ACC112 (cell line): ENCODE results near the gene CACNB3.
A peak's percentile ranks its signal among the peaks of the same experiment; 100 is the strongest.

Experiments
- H2AFZ ChIP-seq: fragments of 200-600 bp; sonication (generic); one replicate; pipeline ENCODE4 v1.6.0; 2017; ENCODE audit warnings: antibody characterized with exemption, low read length; ENCODE audit not compliant: unreplicated experiment
- H3K27ac ChIP-seq: fragments of 200-600 bp; sonication (generic); 2 replicates; pipeline ENCODE4 v1.5.1; 2014; ENCODE audit warnings: low read depth, mild to moderate bottlenecking, antibody characterized with exemption, low read length, moderate library complexity
- H3K27me3 ChIP-seq: fragments of 200-600 bp; sonication (generic); 2 replicates; pipeline ENCODE4 v1.6.1; 2014; ENCODE audit warnings: mild to moderate bottlenecking, antibody characterized with exemption, low read length, moderate library complexity, mixed read lengths; ENCODE audit not compliant: insufficient read depth
- H3K36me3 ChIP-seq: fragments of 200-600 bp; sonication (generic); 2 replicates; pipeline ENCODE4 v1.6.1; 2016; ENCODE audit warnings: mild to moderate bottlenecking, antibody characterized with exemption, low read length, moderate library complexity, mixed read lengths; ENCODE audit not compliant: insufficient read depth
- H3K4me1 ChIP-seq: fragments of 200-600 bp; sonication (generic); one replicate; pipeline ENCODE4 v1.6.1; 2016; ENCODE audit warnings: low read length, mixed read lengths; ENCODE audit not compliant: insufficient read depth, unreplicated experiment, control insufficient read depth
- H3K4me3 ChIP-seq: fragments of 200-600 bp; sonication (generic); 2 replicates; pipeline ENCODE4 v1.5.1; 2014; ENCODE audit warnings: mild to moderate bottlenecking, low read depth, low read length
- H3K79me2 ChIP-seq: fragments of 200-600 bp; sonication (generic); one replicate; pipeline ENCODE4 v1.6.0; 2016; ENCODE audit warnings: low read length; ENCODE audit not compliant: control insufficient read depth, unreplicated experiment, insufficient read depth

Gene CACNB3

DNA sequence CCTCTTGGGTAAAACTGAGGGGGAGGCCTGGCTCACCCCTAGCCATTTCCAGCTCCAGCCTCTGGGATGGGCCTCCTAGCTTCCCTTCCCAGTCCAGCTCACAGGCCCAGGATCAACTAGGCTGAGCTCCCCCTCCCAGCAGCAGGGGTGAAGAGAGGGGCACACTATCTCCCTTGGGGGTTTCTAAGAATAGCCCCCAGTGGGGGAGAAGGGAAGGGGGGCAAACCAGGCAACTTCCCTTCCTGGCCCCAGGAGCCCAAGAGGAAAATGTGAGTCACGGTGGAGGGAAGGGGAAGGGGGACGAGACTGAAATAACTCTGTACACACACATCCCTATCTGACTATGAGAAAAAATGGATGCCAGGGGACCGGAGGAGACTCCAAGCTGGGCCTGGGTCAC is 38.4 kb upstream of the CACNB3 start:
- H3K27ac ChIP-seq, result peak overlapping the region; percentile 71
- H2AFZ ChIP-seq, result no peak overlapping the region
- no peaks in the 10 kb centered on the region for H3K27me3 ChIP-seq
- no peak overlapping the region for H3K4me3 ChIP-seq
- no peaks in the 10 kb centered on the region for H3K79me2 ChIP-seq
- H3K4me1 ChIP-seq, result peaks cover 20% of the 10 kb centered on the region
- peaks cover 2% of the 10 kb centered on the region; the same call in 1 of the 2 replicates for H3K36me3 ChIP-seq

DNA sequence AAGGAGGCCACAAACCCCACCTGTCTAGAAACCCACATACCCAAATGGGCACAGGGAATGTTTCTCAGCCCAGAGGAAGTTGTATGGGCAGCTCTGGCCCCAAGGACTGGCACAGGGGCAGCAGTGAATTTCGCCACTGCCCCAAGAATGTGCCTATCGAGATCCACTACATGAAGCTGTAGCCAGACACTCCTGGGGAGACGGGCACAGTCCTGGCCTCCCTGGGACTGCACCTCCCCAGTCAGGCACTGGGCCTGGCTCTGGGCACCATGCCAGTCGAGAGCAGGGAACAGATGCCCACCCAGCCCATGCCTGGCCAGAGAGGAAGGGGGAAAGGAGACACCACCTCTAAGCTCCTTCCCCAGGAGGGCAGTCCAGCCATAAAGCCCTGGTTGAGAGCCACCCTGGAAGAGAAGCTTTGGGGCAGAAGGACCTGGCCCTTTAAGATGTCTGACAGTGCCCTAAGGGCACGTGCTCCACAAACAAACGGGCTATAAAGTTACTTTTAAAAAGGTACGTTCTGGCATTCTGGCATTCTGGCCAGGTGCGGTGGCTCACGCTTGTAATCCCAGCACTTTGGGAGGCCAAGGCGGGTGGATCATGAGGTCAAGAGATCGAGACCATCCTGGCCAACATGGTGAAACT is 37.8 kb upstream of the CACNB3 start:
- no peaks in the 10 kb centered on the region; the same call in 1 of the 2 replicates for H3K36me3 ChIP-seq
- no peak overlapping the region for H2AFZ ChIP-seq
- H3K4me3 ChIP-seq, result no peak overlapping the region
- peaks cover 20% of the 10 kb centered on the region for H3K4me1 ChIP-seq
- H3K79me2 ChIP-seq, result no peaks in the 10 kb centered on the region
- H3K27me3 ChIP-seq, result no peaks in the 10 kb centered on the region
- peak overlapping the region; percentile 71 for H3K27ac ChIP-seq

DNA sequence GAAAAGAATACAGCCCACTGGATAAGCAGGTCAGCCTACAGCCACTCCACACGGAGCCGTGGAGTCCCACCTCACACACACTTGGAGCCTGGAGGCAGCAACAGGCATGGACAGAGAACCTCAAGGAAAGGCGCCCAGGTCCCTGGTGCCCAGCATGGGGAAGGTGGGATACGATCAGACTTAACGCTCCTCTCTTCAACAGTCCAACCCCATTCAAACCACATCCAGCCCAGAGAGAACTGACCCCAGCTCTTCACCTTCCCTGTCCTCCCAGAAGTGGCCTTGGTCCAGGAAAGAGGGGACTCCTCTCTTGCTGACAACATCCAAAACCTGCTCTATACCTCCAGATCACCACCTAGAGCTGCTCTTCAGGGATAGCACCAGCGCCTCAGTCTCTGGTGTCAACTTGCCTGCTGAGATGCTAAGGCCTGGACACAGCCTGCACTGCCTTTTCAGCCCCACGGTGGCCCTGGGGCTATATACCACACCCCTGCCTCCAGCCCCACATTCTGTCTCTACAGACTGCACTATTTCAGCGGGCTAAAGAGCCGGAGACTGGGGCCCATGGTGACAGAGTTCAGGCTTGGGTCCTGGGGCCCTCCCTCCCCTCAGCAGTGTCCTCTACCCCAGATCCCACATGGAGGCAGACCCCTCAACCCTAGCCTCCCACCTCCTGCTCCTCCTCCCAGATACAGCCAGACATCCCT is 36.4 kb upstream of the CACNB3 start:
- no peaks in the 10 kb centered on the region for H3K27me3 ChIP-seq
- H2AFZ ChIP-seq, result no peak overlapping the region
- H3K4me1 ChIP-seq, result peaks cover 23% of the 10 kb centered on the region
- no peak overlapping the region for H3K27ac ChIP-seq
- H3K79me2 ChIP-seq, result peaks cover 12% of the 10 kb centered on the region
- no peak overlapping the region for H3K4me3 ChIP-seq
- H3K36me3 ChIP-seq, result no peaks in the 10 kb centered on the region

DNA sequence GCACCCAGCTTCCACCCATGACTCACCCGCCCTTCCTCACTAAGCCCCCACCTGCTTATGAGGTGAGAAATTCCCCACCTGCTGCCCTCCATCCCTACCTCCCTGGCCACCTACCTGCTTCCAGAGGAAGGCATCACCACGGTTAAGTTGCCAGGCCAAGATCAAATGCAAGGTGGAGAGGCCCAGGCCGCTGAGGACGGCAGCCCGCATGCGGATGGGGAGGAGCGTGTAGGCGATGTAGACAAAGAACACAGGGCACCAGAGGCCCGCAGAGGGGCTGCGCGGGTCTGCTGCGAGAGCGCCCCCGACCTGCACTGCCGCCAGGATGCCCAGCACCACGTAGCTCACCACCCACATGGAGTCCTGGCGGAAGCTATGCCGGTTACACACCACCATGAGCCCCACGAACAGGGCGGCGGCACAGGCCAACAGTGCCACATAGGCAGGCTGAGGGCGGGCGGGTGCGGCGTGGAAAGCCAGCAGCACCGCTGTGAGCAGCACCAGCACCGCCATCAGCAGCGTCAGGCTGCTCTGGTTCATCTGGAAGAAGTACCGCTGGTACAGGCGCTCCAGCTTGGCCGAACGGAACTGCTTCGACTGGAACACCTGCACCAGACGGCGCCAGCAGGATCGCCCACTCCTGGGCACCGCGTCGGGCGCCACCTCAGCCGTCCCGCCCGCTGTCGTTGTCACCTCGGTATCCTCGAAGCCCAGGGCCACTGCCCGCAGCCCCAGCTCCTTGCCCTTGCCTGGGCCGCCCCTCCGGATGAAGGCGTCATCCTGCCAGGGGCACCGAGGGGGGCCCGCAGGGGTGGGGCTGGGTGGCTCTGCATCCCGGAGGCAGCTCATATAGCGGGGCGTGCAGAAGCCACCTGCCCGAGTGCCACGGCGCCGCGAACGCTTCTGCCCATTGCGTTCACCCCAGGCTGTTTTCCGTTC is 35.6 kb upstream of the CACNB3 start:
- Histone ChIP-seq H3K4me3 (no peak overlapping the region), H3K79me2 (peaks cover 20% of the 10 kb centered on the region), H3K36me3 (no peaks in the 10 kb centered on the region), H3K27me3 (no peaks in the 10 kb centered on the region), H3K27ac (no peak overlapping the region), H3K4me1 (peaks cover 31% of the 10 kb centered on the region), H2AFZ (no peak overlapping the region)

DNA sequence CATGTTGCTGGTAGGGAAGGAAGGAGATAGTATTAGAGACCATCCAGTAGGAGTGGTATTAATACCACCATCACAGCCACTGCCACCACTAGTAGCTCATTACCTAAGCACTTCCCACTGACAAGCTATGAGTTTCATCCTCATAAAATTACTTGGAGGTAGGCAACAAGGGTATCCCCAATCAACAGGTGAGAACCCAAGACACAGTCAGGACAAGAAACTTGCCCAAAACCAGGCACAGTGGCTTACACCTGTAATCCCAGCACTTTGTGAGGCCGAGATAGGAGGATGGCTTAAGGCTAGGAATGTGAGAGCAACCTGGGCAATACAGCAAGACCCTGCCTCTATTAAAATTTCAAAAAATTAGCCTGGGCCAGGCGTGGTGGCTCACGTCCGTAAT is 34.9 kb upstream of the CACNB3 start:
- no peaks in the 10 kb centered on the region for H3K27me3 ChIP-seq
- no peak overlapping the region for H2AFZ ChIP-seq
- H3K4me3 ChIP-seq, result no peak overlapping the region
- no peaks in the 10 kb centered on the region for H3K36me3 ChIP-seq
- peaks cover 23% of the 10 kb centered on the region for H3K79me2 ChIP-seq
- H3K27ac ChIP-seq, result no peak overlapping the region
- peaks cover 32% of the 10 kb centered on the region for H3K4me1 ChIP-seq

DNA sequence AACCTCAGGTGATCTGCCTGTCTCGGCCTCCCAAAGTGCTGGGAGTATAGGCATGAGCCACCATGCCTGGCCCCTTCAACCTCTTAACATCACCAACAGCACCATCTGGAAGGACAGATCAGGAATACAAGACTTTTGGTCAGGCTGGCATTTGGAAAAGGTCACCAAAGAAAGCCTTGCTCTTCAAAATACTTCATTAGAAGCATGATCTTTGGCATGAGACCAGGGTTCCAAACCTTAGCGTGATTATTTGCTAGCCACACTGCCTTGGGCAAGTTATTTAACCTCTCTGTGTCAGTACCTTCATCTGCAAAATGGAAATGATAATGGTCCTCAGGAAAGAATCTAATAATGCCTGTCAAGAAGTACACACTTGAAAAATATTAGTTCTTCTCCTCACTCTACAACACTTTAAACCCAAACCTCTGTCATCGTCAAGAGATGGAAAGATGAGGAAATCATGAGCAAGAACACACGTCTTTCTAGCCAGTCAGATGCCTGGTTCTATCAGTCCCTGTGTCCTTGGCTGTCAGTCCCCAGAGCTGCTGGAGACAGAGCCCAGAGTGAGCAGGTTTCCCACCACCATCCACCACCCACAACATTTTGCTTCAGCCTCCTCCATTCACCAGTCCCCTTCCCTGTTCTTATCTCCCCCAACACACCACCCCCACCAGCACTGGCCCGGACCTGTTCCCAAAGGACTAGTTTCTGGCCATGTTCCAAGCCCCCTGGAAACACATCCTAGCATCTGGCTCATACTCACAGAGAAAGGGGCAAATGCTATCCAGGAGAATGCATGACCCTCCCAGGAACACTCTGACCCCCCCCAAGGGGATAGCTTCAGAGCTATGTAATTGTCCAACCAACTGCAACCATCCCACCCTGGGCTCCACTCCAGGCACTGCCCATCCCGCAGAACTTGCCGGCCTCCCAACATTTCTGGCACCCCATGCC is 31.4 kb upstream of the CACNB3 start:
- H3K4me3 ChIP-seq, result peak overlapping the region; percentile 87

DNA sequence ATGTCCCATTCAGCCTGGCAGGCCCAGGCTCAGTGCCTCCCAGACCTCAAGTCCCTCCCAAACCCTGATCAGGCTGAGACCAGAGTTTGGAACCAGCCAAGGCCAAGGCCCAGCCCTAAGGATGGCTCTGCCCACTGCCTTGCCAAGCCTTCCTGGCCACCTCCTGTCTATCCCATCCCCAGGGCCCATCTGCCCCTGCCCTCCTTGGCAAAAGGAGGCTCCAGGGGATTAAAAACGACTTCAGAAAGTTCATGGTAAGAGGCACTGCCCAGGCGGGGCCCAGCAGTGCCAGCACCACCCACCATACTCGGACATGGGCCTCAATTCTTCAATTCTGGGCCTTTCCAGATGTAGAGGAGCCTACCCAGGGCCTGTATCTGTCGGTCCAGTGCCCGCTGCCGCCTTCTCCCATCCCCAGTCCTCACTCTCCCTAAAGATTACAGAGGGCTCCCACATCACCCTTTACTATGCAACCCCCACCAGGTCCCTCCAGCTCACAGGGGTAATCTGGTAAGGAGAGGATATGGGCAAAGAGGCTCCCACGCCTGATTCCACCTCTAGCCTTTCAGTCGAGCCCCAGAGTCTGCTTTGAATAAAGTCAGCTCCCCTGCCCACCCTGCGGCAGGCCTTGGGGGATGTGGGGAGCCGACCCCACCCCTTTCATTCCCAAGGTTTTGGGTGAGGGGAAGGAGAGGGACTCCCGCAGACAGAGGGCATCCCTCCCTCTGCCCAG is 30.3 kb upstream of the CACNB3 start:
- Histone ChIP-seq H2AFZ (peak overlapping the region; percentile 87), H3K27ac (no peak overlapping the region), H3K4me1 (peaks cover 12% of the 10 kb centered on the region), H3K36me3 (no peaks in the 10 kb centered on the region), H3K4me3 (peak overlapping the region; percentile 87), H3K27me3 (no peaks in the 10 kb centered on the region), H3K79me2 (peaks cover 26% of the 10 kb centered on the region)

More for the DNA sequence above, 31.4 kb upstream of the CACNB3 start:
- Histone ChIP-seq H3K27me3 (no peaks in the 10 kb centered on the region), H3K36me3 (no peaks in the 10 kb centered on the region), H3K79me2 (peaks cover 26% of the 10 kb centered on the region), H3K4me1 (peaks cover 12% of the 10 kb centered on the region), H3K27ac (no peak overlapping the region), H2AFZ (no peak overlapping the region)

DNA sequence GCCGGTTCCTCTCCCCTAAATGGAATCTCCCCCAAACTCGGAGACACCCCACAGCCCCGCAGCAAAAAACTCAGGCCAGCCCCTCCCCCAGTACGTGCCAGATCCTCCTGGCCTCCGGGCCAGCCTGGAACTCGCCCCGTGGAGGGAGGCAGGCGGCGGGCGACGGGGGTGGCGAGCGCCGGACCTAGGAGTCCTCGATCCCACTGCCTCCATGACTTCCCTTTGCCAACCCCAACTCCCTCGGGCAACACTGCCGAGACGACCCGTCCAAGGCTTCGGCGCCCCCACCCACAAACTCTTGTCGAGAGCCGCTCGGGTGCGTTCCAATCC is 29.8 kb upstream of the CACNB3 start:
- Histone ChIP-seq H3K36me3 (no peaks in the 10 kb centered on the region), H3K4me3 (peak overlapping the region; percentile 87), H2AFZ (peak overlapping the region; percentile 87), H3K4me1 (peaks cover 12% of the 10 kb centered on the region), H3K27me3 (no peaks in the 10 kb centered on the region), H3K27ac (no peak overlapping the region), H3K79me2 (peaks cover 26% of the 10 kb centered on the region)

DNA sequence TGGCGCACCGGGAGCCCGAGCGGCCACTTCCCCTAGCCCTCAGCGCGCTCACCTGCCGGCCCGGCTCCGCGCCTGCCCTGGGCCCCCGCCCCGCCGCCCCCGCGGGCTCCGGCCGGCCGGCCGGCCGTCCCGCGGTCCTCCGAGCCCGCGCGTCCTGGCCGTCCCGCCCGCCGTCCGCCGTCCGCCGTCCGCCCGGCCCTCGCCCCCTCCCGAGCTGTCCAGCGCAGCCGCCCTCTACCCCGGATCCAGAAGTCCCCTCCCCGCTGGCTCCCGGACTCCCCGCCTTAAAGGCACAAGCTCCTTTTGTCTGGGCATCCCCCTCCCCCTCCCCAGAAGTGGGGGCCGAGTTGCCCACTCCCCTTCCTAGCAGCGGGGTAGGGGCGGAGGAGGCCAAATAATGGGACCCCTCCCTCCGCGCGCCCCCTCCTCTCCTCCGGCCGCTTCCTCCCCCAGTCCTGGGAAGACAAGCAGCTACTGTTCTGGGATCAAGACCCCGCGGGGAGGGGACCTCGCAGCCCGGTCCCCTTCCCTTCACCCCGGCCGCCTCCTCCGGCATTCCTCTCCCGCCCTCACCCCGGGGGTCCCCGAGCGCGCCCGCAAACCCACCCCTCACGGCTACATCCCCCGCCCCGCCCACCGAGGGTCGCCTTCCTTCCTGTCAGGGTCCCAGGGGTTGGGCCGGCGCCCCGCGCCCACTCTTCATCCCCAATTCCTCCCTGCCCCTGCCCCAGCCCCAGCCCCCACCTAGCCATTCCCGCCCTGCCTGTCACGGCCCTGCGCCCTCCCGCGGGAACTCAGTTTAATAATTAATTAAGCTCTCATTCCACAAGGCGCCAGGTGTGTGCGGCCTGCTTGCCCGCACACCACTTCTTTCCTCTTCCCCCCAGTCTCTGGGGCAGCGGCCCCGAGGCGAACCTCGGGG is 29.2 kb upstream of the CACNB3 start, which contains the start of gene ADCY6:
Gene ADCY6 (minus strand): TSS at position 236 of the 922 bp plus-strand sequence. CDS start 5,655 bp downstream, outside the sequence.
- H3K36me3 ChIP-seq, result no peaks in the 10 kb centered on the region
- no peak within 1 kb of the TSS for H3K27ac ChIP-seq
- H3K79me2 ChIP-seq, result peaks cover 26% of the 10 kb centered on the region
- peak within 1 kb of the TSS; percentile 94 for H2AFZ ChIP-seq
- H3K27me3 ChIP-seq, result no peaks in the 10 kb centered on the region
- peaks cover 12% of the 10 kb centered on the region for H3K4me1 ChIP-seq
- H3K4me3 ChIP-seq, result peak within 1 kb of the TSS; percentile 87
